ENCODE measurements around the gene ADK.
"Not testable (repeated sequence)": the region's sequence is repeated elsewhere in the genome, so short reads cannot be mapped to it uniquely, and the experiment has no call there.

Gene ADK

GRCh38 chr10:74213019-74213418 lies 62.0 kb downstream of the ADK start:
- Histone ChIP-seq H3K27me3 (ENCODE audit: low read depth) (no peaks in the 10 kb centered on the region), H3K4me1 (peaks cover 5% of the 10 kb centered on the region; the same call in 1 of the 2 replicates), H3K9me3 (no peaks in the 10 kb centered on the region), H3K36me3 (replicated peaks) (no peaks in the 10 kb centered on the region), H3K4me3 (no peak overlapping the region)
- DNase-seq (ENCODE audit: low spot score in 2 of 2), result no peak
- in situ Hi-C loops (cut with MboI; ENCODE audit: low sequenced_read_pairs), result no loop called here

DNA sequence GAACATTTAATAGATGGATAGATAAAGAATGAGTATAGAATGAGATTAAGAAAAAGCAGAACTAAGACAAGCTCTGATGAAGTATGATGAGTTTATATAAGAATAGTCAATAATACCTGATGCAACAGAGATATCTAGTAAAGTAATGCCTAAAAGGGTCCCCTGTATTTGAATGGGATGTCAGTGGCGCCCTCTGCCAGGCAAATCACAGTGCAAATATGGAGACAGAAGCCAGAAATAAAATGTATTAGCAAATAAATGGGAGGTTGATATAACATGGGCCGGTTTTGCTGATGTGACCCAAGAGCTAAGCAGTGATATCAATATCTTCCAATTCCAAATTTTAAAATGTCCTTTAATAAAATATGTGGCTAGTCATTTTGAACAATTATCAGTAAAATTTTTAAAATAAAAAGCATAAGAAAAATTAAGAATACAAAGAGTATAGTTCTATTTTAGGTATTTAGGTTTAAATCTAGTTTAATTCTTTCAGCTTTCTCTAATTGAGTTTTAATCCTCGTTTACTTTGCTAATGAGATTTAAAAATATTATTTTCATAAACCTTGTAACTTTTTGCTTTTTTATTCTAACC lies 62.6 kb downstream of the ADK start:
- no peaks in the 10 kb centered on the region for H3K36me3 ChIP-seq (replicated peaks)
- H3K9me3 ChIP-seq, result no peaks in the 10 kb centered on the region
- peaks cover 5% of the 10 kb centered on the region; the same call in 1 of the 2 replicates for H3K4me1 ChIP-seq
- H3K27me3 ChIP-seq (ENCODE audit: low read depth), result no peaks in the 10 kb centered on the region
- peak; percentile 34 to 64 for DNase-seq (ENCODE audit: low spot score in 2 of 2)
- H3K4me3 ChIP-seq, result no peak overlapping the region
- in situ Hi-C loops (cut with MboI; ENCODE audit: low sequenced_read_pairs), result no loop called here

- H3K27me3 ChIP-seq (ENCODE audit: low read depth); in situ Hi-C loops (cut with MboI; ENCODE audit: low sequenced_read_pairs); H3K36me3 ChIP-seq (replicated peaks); DNase-seq (ENCODE audit: low spot score in 2 of 2); H3K9me3 ChIP-seq; H3K4me3 ChIP-seq; H3K4me1 ChIP-seq: not testable (repeated sequence)
Measured at GRCh38 chr10:74217110-74217509, 66.1 kb downstream of the ADK start.

- H3K4me3 ChIP-seq; H3K27me3 ChIP-seq (ENCODE audit: low read depth); in situ Hi-C loops (cut with MboI; ENCODE audit: low sequenced_read_pairs); DNase-seq (ENCODE audit: low spot score in 2 of 2); H3K36me3 ChIP-seq (replicated peaks); H3K9me3 ChIP-seq; H3K4me1 ChIP-seq: not testable (repeated sequence)
Measured at GRCh38 chr10:74222467-74222866, 71.4 kb downstream of the ADK start.

DNA sequence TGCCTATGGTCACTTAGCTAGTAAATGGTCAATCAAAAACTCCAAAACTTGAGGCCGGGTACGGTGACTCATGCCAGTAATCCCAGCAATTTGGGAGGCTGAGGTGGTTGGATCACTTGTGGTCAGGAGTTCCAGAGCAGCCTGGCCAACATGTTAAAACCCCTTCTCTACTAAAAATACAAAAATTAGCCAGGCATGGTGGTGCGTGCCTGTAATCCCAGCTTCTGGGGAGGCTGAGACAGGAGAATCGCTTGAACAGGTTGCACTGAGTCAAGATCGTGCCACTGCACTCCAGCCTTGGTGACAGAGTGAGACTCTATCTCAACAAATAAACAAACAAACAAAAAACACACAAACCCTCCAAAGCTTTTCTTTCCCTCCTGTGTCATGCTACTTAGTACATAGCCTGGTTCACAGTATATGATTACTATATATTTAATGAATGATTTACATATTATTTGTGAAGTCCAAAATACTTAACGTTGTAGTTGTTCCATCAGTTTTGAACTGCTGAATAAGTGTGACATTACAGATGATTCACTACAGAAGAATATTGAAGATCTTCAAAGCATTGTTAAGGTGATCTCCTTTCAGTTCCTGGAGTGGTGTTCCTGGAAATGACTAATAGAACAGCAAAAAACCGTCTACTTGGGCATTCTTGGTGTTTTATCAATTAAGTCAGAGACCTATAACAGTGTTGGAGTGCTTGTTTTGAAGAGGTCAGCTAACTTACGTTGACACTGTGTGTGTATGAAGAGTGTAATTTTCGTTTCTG lies 72.9 kb downstream of the ADK start:
- H3K27me3 ChIP-seq (ENCODE audit: low read depth), result no peaks in the 10 kb centered on the region
- H3K4me1 ChIP-seq, result no peaks in the 10 kb centered on the region
- no peak overlapping the region for H3K4me3 ChIP-seq
- no peaks in the 10 kb centered on the region for H3K36me3 ChIP-seq (replicated peaks)
- in situ Hi-C loops (cut with MboI; ENCODE audit: low sequenced_read_pairs), result no loop called here
- DNase-seq (ENCODE audit: low spot score in 2 of 2), result no peak
- H3K9me3 ChIP-seq, result no peaks in the 10 kb centered on the region

DNA sequence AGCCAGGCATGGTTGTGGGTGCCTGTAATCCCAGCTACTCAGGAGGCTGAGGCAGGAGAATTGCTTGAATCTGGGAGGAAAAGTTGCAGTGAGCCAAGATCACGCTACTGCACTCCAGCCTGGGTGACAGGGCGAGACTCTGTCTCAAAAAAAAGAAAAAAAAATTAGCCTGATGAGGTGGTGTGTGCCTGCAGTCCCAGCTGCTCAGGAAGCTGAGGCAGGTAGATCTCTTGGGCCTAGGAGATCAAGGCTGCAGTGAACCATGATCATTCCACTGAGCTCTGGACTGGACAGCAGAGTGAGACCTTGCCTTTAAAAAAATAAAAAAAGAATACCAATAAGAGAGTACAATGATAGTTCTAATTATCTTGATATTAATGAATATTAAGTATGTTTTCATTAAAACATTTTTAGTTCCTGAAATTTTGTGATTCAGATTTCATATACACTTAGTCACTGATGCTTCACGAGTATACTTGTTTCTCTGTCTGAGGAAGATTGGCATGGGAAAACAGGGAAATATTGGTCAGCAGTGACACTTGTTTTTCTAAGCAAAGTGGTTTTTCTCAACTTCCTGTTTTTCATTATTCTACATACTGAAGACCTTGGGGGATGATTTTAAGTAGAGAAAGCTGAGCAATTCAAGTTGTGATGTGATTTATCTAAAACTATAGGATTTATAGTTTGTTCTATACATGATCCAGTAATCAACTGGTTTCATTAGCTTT lies 76.8 kb downstream of the ADK start:
- Histone ChIP-seq H3K4me3 (no peak overlapping the region), H3K9me3 (no peaks in the 10 kb centered on the region), H3K36me3 (replicated peaks) (no peaks in the 10 kb centered on the region), H3K27me3 (ENCODE audit: low read depth) (no peaks in the 10 kb centered on the region), H3K4me1 (no peaks in the 10 kb centered on the region)
- no peak for DNase-seq (ENCODE audit: low spot score in 2 of 2)
- in situ Hi-C loops (cut with MboI; ENCODE audit: low sequenced_read_pairs), result no loop called here

GRCh38 chr10:74231375-74231774 lies 80.4 kb downstream of the ADK start:
- no peaks in the 10 kb centered on the region for H3K9me3 ChIP-seq
- no peaks in the 10 kb centered on the region for H3K36me3 ChIP-seq (replicated peaks)
- in situ Hi-C loops (cut with MboI; ENCODE audit: low sequenced_read_pairs), result no loop called here
- H3K4me1 ChIP-seq, result 0 out of 2 replicates have a peak, but pooled peaks cover 4% of the 10 kb centered on the region
- H3K27me3 ChIP-seq (ENCODE audit: low read depth), result no peaks in the 10 kb centered on the region
- no peak for DNase-seq (ENCODE audit: low spot score in 2 of 2)
- H3K4me3 ChIP-seq, result no peak overlapping the region

DNA sequence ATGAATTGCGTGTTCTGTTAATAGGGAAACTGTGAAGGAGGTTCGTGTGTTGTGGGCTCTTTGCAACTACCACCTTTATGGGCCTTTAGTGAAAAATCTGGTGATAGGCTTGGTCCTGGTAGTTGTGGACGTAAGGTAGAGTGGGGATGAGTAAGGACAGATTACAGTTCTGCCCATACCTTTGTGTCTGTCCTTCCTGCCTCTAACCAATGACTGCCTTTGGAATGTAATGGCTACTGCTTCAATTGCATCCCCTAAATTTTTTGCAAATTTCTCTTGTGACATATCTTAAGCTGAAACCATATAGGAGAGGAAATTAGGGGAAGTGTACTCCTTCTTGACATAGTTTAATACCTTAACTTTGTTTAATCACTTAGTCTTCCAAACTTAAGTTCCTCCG lies 82.3 kb downstream of the ADK start:
- Histone ChIP-seq H3K36me3 (replicated peaks) (no peaks in the 10 kb centered on the region), H3K4me3 (no peak overlapping the region), H3K27me3 (ENCODE audit: low read depth) (no peaks in the 10 kb centered on the region), H3K9me3 (no peaks in the 10 kb centered on the region), H3K4me1 (0 out of 2 replicates have a peak, but pooled peaks cover 4% of the 10 kb centered on the region)
- DNase-seq (ENCODE audit: low spot score in 2 of 2), result no peak
- in situ Hi-C loops (cut with MboI; ENCODE audit: low sequenced_read_pairs), result no loop called here

- no peak overlapping the region for H3K4me3 ChIP-seq
- peak in 1 of 2 experiments; percentile 24 for DNase-seq (ENCODE audit: low spot score in 2 of 2)
- in situ Hi-C loops (cut with MboI; ENCODE audit: low sequenced_read_pairs), result no loop called here
- no peaks in the 10 kb centered on the region for H3K36me3 ChIP-seq (replicated peaks)
- no peaks in the 10 kb centered on the region for H3K27me3 ChIP-seq (ENCODE audit: low read depth)
- H3K9me3 ChIP-seq, result no peaks in the 10 kb centered on the region
- peaks cover 9% of the 10 kb centered on the region; the same call in 1 of the 2 replicates for H3K4me1 ChIP-seq
Measured at GRCh38 chr10:74234569-74234968, 83.5 kb downstream of the ADK start.

- Histone ChIP-seq H3K36me3 (replicated peaks) (no peaks in the 10 kb centered on the region), H3K4me1 (peaks cover 9% of the 10 kb centered on the region; the same call in 1 of the 2 replicates), H3K4me3 (no peak overlapping the region), H3K27me3 (ENCODE audit: low read depth) (no peaks in the 10 kb centered on the region), H3K9me3 (no peaks in the 10 kb centered on the region)
- peak; percentile 17 to 30 for DNase-seq (ENCODE audit: low spot score in 2 of 2)
- in situ Hi-C loops (cut with MboI; ENCODE audit: low sequenced_read_pairs), result no loop called here
Measured at GRCh38 chr10:74238031-74238431, 87.0 kb downstream of the ADK start.

DNA sequence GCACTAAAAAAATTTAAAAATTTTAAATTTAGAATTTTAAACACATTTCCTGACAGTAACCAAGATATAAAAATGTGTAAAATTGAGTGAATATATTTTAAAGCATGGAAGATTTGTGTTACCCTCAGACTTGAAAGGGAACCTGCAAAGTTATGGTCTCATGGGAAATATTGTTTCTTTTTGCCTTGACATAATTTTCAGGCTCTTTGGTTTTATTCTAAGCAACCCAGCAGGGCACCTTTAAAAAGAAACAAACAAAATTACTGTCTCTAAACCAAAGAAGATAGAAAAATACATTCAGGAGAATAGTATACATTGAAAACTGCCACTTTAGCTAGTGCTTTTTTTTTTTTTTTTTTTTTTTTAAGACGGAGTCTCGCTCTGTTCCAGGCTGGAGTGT lies 87.5 kb downstream of the ADK start:
- Histone ChIP-seq H3K36me3 (replicated peaks) (no peaks in the 10 kb centered on the region), H3K9me3 (no peaks in the 10 kb centered on the region), H3K4me3 (no peak overlapping the region), H3K27me3 (ENCODE audit: low read depth) (no peaks in the 10 kb centered on the region), H3K4me1 (peaks cover 9% of the 10 kb centered on the region; the same call in 1 of the 2 replicates)
- DNase-seq (ENCODE audit: low spot score in 2 of 2), result no peak
- in situ Hi-C loops (cut with MboI; ENCODE audit: low sequenced_read_pairs), result no loop called here

- no peak for DNase-seq (ENCODE audit: low spot score in 2 of 2)
- in situ Hi-C loops (cut with MboI; ENCODE audit: low sequenced_read_pairs), result no loop called here
- Histone ChIP-seq H3K4me3 (no peak overlapping the region), H3K36me3 (replicated peaks) (no peaks in the 10 kb centered on the region), H3K9me3 (no peaks in the 10 kb centered on the region), H3K4me1 (peaks cover 14% of the 10 kb centered on the region; the same call in 1 of the 2 replicates), H3K27me3 (ENCODE audit: low read depth) (no peaks in the 10 kb centered on the region)
Measured at GRCh38 chr10:74243067-74243466, 92.0 kb downstream of the ADK start.

GRCh38 chr10:74244097-74244685 lies 93.2 kb downstream of the ADK start:
- in situ Hi-C loops (cut with MboI; ENCODE audit: low sequenced_read_pairs), result no loop called here
- Histone ChIP-seq H3K9me3 (no peaks in the 10 kb centered on the region), H3K4me3 (no peak overlapping the region), H3K4me1 (peaks cover 10% of the 10 kb centered on the region; the same call in 1 of the 2 replicates), H3K27me3 (ENCODE audit: low read depth) (no peaks in the 10 kb centered on the region), H3K36me3 (replicated peaks) (no peaks in the 10 kb centered on the region)
- peak; percentile 36 to 42 for DNase-seq (ENCODE audit: low spot score in 2 of 2)

All from HAP-1 (cell line).